ENCODE measurements around the gene CCDC188.

DNA sequence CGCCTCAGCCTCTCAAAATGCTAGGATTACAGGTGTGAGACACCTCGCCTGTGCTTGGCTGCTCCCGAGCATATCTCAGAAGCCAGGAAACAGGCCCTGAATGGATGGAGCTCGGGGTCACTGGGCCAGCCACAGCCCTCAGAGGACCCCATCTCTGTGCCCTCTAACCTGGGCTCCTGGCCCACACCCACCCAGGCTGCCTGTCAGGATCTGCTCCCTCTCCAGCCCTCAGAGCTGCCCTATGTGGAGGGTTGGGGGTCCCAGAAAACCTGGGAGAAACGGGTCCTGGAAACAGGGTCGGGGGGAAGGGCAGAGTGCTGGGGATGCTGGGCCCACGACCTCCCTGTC is 5.2 kb upstream of the CCDC188 start:
- TF ChIP-seq MAFK (IDR thresholded peaks at IDR 0.05; ENCODE audit: low read depth, low read length) (no peak), POLR2A (IDR thresholded peaks at IDR 0.05; ENCODE audit: low read depth, low read length) (no peak), BHLHE40 (IDR thresholded peaks at IDR 0.05; ENCODE audit: low read depth, low read length) (no peak), SMC3 (IDR thresholded peaks at IDR 0.05; ENCODE audit: low read depth, low read length) (no peak), CEBPB (IDR thresholded peaks at IDR 0.05; ENCODE audit: low read depth, low read length) (no peak), CHD1 (IDR thresholded peaks at IDR 0.05; ENCODE audit: low read depth, low read length) (no peak), MXI1 (IDR thresholded peaks at IDR 0.05; ENCODE audit: borderline replicate concordance, low read depth, low read length) (no peak), RAD21 (IDR thresholded peaks at IDR 0.05; ENCODE audit: low read length) (no peak), USF2 (IDR thresholded peaks at IDR 0.05; ENCODE audit: low read depth, low read length) (no peak), RFX5 (IDR thresholded peaks at IDR 0.05; ENCODE audit: low read depth, low read length) (no peak), RCOR1 (IDR thresholded peaks at IDR 0.05; ENCODE audit: insufficient replicate concordance, low read length) (no peak), MAZ (IDR thresholded peaks at IDR 0.05; ENCODE audit: borderline replicate concordance, low read depth, low read length) (no peak), NFE2L2 (IDR thresholded peaks at IDR 0.05; ENCODE audit: low read depth, low read length) (no peak)
- TF ChIP-seq, protein P1, sequence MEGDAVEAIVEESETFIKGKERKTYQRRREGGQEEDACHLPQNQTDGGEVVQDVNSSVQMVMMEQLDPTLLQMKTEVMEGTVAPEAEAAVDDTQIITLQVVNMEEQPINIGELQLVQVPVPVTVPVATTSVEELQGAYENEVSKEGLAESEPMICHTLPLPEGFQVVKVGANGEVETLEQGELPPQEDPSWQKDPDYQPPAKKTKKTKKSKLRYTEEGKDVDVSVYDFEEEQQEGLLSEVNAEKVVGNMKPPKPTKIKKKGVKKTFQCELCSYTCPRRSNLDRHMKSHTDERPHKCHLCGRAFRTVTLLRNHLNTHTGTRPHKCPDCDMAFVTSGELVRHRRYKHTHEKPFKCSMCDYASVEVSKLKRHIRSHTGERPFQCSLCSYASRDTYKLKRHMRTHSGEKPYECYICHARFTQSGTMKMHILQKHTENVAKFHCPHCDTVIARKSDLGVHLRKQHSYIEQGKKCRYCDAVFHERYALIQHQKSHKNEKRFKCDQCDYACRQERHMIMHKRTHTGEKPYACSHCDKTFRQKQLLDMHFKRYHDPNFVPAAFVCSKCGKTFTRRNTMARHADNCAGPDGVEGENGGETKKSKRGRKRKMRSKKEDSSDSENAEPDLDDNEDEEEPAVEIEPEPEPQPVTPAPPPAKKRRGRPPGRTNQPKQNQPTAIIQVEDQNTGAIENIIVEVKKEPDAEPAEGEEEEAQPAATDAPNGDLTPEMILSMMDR (conservative IDR thresholded peaks at IDR 0.05; ENCODE audit: low read depth, low read length) = no peak
